HepG2 (cell line): ENCODE results near the gene TIMM23. TPM values are rescaled to one million over a fixed set of nuclear protein-coding genes. Genes with fewer than 3 reads are reported as not detected.

Source experiments
- AHR ChIP-seq: IDR thresholded peaks from 2 replicates; pipeline ENCODE4 v1.6.1; 2018; ENCODE audit warnings: missing genetic modification reagents, missing compliant biosample characterization
- ATF2 ChIP-seq: sonication (generic); formaldehyde crosslinking; IDR thresholded peaks from 2 replicates; pipeline ENCODE4 v1.4.0; 2020; ENCODE audit warnings: missing genetic modification reagents
- FOSL1 ChIP-seq: sonication (generic); formaldehyde crosslinking; IDR thresholded peaks from 2 replicates; pipeline ENCODE4 v1.9.0; 2021; ENCODE audit warnings: missing genetic modification reagents, borderline replicate concordance
- HCFC1 ChIP-seq: fragments of 150-350 bp; IDR thresholded peaks from 2 replicates; pipeline ENCODE4 v1.6.1; 2014; ENCODE audit warnings: low read depth, low read length
- HNF4A ChIP-seq: sonication (generic); formaldehyde crosslinking; IDR thresholded peaks from 2 replicates; pipeline ENCODE4 v1.4.0; 2020; ENCODE audit warnings: missing genetic modification reagents
- IRF9 ChIP-seq: sonication (generic); formaldehyde crosslinking; IDR thresholded peaks from 2 replicates; pipeline ENCODE4 v1.8.0; 2022; ENCODE audit warnings: missing genetic modification reagents, mild to moderate bottlenecking, borderline replicate concordance
- KDM6A ChIP-seq: IDR thresholded peaks from 2 replicates; pipeline ENCODE4 v1.6.1; 2016; ENCODE audit warnings: low read depth
- NR2C2 ChIP-seq: sonication (generic); formaldehyde crosslinking; IDR thresholded peaks from 2 replicates; pipeline ENCODE4 v1.4.0; 2020; ENCODE audit warnings: missing genetic modification reagents, mild to moderate bottlenecking, moderate library complexity, borderline replicate concordance
- RAD21 ChIP-seq: fragments of 450-650 bp; formaldehyde crosslinking; IDR thresholded peaks from 2 replicates; pipeline ENCODE4 v1.5.0; 2020; ENCODE audit warnings: mild to moderate bottlenecking
- RBM39 ChIP-seq: fragments of 200-400 bp; formaldehyde crosslinking; IDR thresholded peaks from one replicate; pipeline ENCODE4 v1.6.1; 2018; ENCODE audit warnings: antibody characterized with exemption, mild to moderate bottlenecking, low read depth, low read length; ENCODE audit not compliant: poor library complexity, severe bottlenecking
- TARDBP ChIP-seq: sonication (generic); formaldehyde crosslinking; IDR thresholded peaks from 2 replicates; pipeline ENCODE4 v1.8.0; 2022; ENCODE audit warnings: mild to moderate bottlenecking, missing genetic modification reagents
- TEAD2 ChIP-seq: sonication (generic); formaldehyde crosslinking; IDR thresholded peaks from 2 replicates; pipeline ENCODE4 v1.9.0; 2021; ENCODE audit warnings: missing genetic modification reagents
- ZNF879 ChIP-seq: sonication (generic); formaldehyde crosslinking; IDR thresholded peaks from 2 replicates; pipeline ENCODE4 v1.8.1; 2023; ENCODE audit warnings: missing genetic modification reagents
- ZNF883 ChIP-seq: sonication (generic); formaldehyde crosslinking; IDR thresholded peaks from 2 replicates; pipeline ENCODE4 v1.5.1; 2020; ENCODE audit warnings: mild to moderate bottlenecking, missing genetic modification reagents; ENCODE audit errors: not compliant biosample characterization
- polyA plus RNA-seq, 8 experiments: library from polyadenylated mRNA; depleted of rRNA in 3 of 8; stranded (reverse) in 7 of 8; unstranded in 1 of 8; fragments of >200 nt; fragmentation: Illumina TruSeq in 4 of 8; extraction: Trizol in 4 of 8; gene quantifications; 2 replicates each; pipeline versions ENCODE4 v1.2.1 to v1.2.3, GENCODE V29; 2011 to 2016; ENCODE audit warnings: low read depth in 4 of 8, missing spikeins in 1 of 8, mixed read lengths in 1 of 8; ENCODE audit not compliant: insufficient read depth in 1 of 8
- total RNA-seq, 5 experiments: library from RNA; depleted of rRNA; stranded (reverse); fragments of >200 nt; fragmentation: Illumina TruSeq; extraction: Trizol; gene quantifications; 2 replicates each; pipeline ENCODE4 v1.2.3, GENCODE V29; 2016; ENCODE audit warnings: low read depth in 1 of 5
- TF ChIP-seq, protein P1 (sequence below): sonication (generic); formaldehyde crosslinking; IDR thresholded peaks from 2 replicates; pipeline ENCODE4 v1.5.0; 2020; ENCODE audit warnings: mild to moderate bottlenecking, missing genetic modification reagents, borderline replicate concordance
- TF ChIP-seq, protein P2 (sequence below): sonication (generic); formaldehyde crosslinking; IDR thresholded peaks from 2 replicates; pipeline ENCODE4 v1.9.0; 2021; ENCODE audit warnings: missing genetic modification reagents, mild to moderate bottlenecking, borderline replicate concordance

TIMM23 gene
- total and polyA plus RNA-seq, 2 of the 13 experiments (the other 11 are each of a cell fraction or from before 2014, with no cell fraction given): 80.2 to 98.6 TPM

- TF ChIP-seq ZNF879 (no peak), KDM6A (CRISPR knock-in tag) (peak; percentile 64), AHR (CRISPR knock-in tag) (peak; percentile 87; the same call in 1 of the 2 replicates), ZNF883 (CRISPR knock-in tag) (no peak), RAD21 (CRISPR knock-in tag) (no peak), HCFC1 (no peak), HNF4A (CRISPR knock-in tag) (peak; percentile 82), IRF9 (CRISPR knock-in tag) (0 out of 2 replicates have a peak, but pooled peaks have one; percentile 43), RBM39 (no peak), FOSL1 (CRISPR knock-in tag) (no peak), NR2C2 (peak; percentile 47; the same call in 1 of the 2 replicates), ATF2 (CRISPR knock-in tag) (0 out of 2 replicates have a peak, but pooled peaks have one; percentile 28), TARDBP (CRISPR knock-in tag) (peak; percentile 97), TEAD2 (CRISPR knock-in tag) (no peak)
- TF ChIP-seq, protein P1, sequence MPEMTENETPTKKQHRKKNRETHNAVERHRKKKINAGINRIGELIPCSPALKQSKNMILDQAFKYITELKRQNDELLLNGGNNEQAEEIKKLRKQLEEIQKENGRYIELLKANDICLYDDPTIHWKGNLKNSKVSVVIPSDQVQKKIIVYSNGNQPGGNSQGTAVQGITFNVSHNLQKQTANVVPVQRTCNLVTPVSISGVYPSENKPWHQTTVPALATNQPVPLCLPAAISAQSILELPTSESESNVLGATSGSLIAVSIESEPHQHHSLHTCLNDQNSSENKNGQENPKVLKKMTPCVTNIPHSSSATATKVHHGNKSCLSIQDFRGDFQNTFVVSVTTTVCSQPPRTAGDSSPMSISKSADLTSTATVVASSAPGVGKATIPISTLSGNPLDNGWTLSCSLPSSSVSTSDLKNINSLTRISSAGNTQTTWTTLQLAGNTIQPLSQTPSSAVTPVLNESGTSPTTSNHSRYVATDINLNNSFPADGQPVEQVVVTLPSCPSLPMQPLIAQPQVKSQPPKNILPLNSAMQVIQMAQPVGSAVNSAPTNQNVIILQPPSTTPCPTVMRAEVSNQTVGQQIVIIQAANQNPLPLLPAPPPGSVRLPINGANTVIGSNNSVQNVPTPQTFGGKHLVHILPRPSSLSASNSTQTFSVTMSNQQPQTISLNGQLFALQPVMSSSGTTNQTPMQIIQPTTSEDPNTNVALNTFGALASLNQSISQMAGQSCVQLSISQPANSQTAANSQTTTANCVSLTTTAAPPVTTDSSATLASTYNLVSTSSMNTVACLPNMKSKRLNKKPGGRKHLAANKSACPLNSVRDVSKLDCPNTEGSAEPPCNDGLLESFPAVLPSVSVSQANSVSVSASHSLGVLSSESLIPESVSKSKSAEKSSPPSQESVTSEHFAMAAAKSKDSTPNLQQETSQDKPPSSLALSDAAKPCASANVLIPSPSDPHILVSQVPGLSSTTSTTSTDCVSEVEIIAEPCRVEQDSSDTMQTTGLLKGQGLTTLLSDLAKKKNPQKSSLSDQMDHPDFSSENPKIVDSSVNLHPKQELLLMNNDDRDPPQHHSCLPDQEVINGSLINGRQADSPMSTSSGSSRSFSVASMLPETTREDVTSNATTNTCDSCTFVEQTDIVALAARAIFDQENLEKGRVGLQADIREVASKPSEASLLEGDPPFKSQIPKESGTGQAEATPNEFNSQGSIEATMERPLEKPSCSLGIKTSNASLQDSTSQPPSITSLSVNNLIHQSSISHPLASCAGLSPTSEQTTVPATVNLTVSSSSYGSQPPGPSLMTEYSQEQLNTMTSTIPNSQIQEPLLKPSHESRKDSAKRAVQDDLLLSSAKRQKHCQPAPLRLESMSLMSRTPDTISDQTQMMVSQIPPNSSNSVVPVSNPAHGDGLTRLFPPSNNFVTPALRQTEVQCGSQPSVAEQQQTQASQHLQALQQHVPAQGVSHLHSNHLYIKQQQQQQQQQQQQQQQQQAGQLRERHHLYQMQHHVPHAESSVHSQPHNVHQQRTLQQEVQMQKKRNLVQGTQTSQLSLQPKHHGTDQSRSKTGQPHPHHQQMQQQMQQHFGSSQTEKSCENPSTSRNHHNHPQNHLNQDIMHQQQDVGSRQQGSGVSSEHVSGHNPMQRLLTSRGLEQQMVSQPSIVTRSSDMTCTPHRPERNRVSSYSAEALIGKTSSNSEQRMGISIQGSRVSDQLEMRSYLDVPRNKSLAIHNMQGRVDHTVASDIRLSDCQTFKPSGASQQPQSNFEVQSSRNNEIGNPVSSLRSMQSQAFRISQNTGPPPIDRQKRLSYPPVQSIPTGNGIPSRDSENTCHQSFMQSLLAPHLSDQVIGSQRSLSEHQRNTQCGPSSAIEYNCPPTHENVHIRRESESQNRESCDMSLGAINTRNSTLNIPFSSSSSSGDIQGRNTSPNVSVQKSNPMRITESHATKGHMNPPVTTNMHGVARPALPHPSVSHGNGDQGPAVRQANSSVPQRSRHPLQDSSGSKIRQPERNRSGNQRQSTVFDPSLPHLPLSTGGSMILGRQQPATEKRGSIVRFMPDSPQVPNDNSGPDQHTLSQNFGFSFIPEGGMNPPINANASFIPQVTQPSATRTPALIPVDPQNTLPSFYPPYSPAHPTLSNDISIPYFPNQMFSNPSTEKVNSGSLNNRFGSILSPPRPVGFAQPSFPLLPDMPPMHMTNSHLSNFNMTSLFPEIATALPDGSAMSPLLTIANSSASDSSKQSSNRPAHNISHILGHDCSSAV: no peak
- TF ChIP-seq, protein P2, sequence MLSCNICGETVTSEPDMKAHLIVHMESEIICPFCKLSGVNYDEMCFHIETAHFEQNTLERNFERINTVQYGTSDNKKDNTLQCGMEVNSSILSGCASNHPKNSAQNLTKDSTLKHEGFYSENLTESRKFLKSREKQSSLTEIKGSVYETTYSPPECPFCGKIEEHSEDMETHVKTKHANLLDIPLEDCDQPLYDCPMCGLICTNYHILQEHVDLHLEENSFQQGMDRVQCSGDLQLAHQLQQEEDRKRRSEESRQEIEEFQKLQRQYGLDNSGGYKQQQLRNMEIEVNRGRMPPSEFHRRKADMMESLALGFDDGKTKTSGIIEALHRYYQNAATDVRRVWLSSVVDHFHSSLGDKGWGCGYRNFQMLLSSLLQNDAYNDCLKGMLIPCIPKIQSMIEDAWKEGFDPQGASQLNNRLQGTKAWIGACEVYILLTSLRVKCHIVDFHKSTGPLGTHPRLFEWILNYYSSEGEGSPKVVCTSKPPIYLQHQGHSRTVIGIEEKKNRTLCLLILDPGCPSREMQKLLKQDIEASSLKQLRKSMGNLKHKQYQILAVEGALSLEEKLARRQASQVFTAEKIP (CRISPR knock-in tag): no peak
Observed at GRCh38 chr10:46052057-46052790, 79.9 kb downstream of the TIMM23 start (continued).
